ENCODE results near the gene DOCK1. TPM values are rescaled to one million over a fixed set of nuclear protein-coding genes. Genes with fewer than 3 reads are reported as not detected.

DOCK1 gene
- total and polyA plus RNA-seq, 3 donors from 2014 or later = 19.0 to 46.2 (median 32.0) TPM

DNA sequence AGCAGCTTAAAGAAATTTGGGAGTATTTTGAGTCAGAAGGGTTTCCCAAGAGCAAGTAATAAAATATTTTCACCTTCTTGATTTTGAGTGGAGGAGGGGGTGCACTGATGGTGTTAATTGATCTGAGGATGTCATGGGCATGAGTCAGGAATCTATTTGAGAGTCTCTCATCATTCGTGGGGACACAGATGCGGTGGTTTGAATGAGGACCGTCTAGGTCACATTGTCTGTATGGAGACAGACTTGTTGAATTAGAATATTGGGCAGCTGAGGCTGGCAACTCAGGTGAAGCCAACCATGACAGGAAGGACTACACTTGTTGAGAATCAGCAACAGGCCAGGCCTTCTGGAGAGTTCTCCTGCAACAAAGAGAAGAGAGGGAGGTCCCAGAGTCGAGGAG, 164.2 kb downstream of the DOCK1 start:
- no peak overlapping the region for H3K27ac ChIP-seq
- no peaks in the 10 kb centered on the region for H3K36me3 ChIP-seq (ENCODE audit: low read depth, missing control alignments)
- TF ChIP-seq POLR2A (IDR thresholded peaks at IDR 0.05) = no peak
- TF ChIP-seq, protein P1, sequence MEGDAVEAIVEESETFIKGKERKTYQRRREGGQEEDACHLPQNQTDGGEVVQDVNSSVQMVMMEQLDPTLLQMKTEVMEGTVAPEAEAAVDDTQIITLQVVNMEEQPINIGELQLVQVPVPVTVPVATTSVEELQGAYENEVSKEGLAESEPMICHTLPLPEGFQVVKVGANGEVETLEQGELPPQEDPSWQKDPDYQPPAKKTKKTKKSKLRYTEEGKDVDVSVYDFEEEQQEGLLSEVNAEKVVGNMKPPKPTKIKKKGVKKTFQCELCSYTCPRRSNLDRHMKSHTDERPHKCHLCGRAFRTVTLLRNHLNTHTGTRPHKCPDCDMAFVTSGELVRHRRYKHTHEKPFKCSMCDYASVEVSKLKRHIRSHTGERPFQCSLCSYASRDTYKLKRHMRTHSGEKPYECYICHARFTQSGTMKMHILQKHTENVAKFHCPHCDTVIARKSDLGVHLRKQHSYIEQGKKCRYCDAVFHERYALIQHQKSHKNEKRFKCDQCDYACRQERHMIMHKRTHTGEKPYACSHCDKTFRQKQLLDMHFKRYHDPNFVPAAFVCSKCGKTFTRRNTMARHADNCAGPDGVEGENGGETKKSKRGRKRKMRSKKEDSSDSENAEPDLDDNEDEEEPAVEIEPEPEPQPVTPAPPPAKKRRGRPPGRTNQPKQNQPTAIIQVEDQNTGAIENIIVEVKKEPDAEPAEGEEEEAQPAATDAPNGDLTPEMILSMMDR (IDR thresholded peaks at IDR 0.05) = no peak
- no peak overlapping the region for H3K4me3 ChIP-seq
- H3K9me3 ChIP-seq = no peaks in the 10 kb centered on the region
- 92 to 95% methylated on average over 4 of the region's 4 CpGs for WGBS, 2 donors
- DNase-seq = no peak
- H3K4me1 ChIP-seq = no peaks in the 10 kb centered on the region
- H3K27me3 ChIP-seq = no peaks in the 10 kb centered on the region
- intact Hi-C loops (cut with DNase I; ENCODE audit: low total_unique reads) = no loop called here

GRCh38 chr10:127071126-127071525, 165.9 kb downstream of the DOCK1 start:
- intact Hi-C loops (cut with DNase I; ENCODE audit: low total_unique reads) = no loop called here
- Histone ChIP-seq H3K4me3 (no peak overlapping the region), H3K27me3 (no peaks in the 10 kb centered on the region), H3K36me3 (ENCODE audit: low read depth, missing control alignments) (no peaks in the 10 kb centered on the region), H3K27ac (no peak overlapping the region), H3K9me3 (no peaks in the 10 kb centered on the region), H3K4me1 (no peaks in the 10 kb centered on the region)
- TF ChIP-seq, protein P1 (IDR thresholded peaks at IDR 0.05) = no peak
- TF ChIP-seq POLR2A (IDR thresholded peaks at IDR 0.05) = no peak
- WGBS, 2 donors = 67 to 68% methylated on average over 2 of the region's 2 CpGs
- no peak for DNase-seq

DNA sequence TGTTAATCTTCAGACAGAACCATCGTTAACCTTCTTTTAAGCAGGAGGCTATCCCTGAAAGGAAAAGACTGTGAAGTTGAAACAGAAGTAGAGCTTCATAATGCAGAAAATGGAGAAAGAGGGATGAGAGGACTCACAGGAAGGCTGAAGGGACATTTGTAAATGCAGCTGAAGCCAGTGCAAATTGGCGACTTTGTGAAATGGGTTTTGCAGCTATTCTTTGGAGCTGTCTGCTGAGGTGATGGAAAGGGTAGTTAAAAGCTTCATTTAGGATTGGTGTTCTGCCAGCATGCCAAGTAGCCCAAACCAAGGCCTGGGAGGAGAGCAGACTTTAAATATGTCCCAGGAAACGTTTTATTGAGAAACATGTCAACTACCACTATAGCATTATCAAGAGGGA, 168.4 kb downstream of the DOCK1 start:
- no peak for DNase-seq
- intact Hi-C loops (cut with DNase I; ENCODE audit: low total_unique reads) = no loop called here
- no peak overlapping the region for H3K4me3 ChIP-seq
- H3K27ac ChIP-seq = no peak overlapping the region
- TF ChIP-seq, protein P1 (IDR thresholded peaks at IDR 0.05) = no peak
- TF ChIP-seq POLR2A (IDR thresholded peaks at IDR 0.05) = no peak
- no peaks in the 10 kb centered on the region for H3K36me3 ChIP-seq (ENCODE audit: low read depth, missing control alignments)
- no peaks in the 10 kb centered on the region for H3K4me1 ChIP-seq
- H3K9me3 ChIP-seq = no peaks in the 10 kb centered on the region
- 90 to 93% methylated on average over 3 of the region's 3 CpGs for WGBS, 2 donors
- no peaks in the 10 kb centered on the region for H3K27me3 ChIP-seq

DNA sequence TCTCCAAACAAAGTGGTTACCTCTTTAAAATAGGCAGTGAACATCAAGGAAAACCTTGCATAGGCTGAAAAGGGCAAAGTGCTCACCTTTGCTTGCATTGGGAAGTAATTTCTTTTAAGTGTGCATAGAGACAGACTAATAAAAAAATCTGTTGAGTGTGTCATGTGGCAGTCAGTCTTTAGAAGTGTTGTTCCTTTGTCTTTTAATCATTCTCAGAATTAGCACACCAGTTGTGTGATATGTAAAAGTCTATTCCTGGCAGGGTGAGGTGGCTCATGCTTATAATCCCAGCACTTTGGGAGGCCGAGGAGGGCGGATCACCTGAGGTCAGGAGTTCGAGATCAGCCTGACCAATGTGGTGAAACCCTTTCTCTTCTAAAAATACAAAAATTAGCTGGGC, 174.2 kb downstream of the DOCK1 start:
- no peaks in the 10 kb centered on the region for H3K9me3 ChIP-seq
- no peaks in the 10 kb centered on the region for H3K4me1 ChIP-seq
- H3K27me3 ChIP-seq = no peaks in the 10 kb centered on the region
- WGBS, 2 donors = 92 to 97% methylated on average over 3 of the region's 3 CpGs
- H3K4me3 ChIP-seq = no peak overlapping the region
- no peaks in the 10 kb centered on the region for H3K36me3 ChIP-seq (ENCODE audit: low read depth, missing control alignments)
- H3K27ac ChIP-seq = no peak overlapping the region
- TF ChIP-seq, protein P1 (IDR thresholded peaks at IDR 0.05) = no peak
- no peak for DNase-seq
- intact Hi-C loops (cut with DNase I; ENCODE audit: low total_unique reads) = no loop called here

DNA sequence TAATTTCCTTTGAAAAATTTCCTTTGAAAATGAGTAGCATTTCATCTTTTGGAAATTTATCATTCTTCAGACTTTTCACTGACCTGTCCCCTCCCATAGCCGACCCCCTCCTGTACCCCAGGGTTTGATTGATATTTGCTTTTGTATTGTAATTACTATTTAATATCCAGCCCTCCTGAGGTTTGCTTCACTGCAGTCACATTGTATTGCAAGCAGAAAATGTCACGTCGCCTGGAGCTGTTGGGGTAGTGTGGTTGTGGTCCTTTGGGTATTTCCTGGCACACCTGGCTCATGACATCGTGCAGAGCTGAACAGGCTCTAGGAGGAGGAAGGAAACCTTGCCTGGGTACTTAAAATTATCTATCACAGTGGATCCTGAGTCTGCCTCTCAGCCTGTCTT, 175.1 kb downstream of the DOCK1 start:
- DNase-seq = no peak
- Histone ChIP-seq H3K9me3 (no peaks in the 10 kb centered on the region), H3K27me3 (no peaks in the 10 kb centered on the region), H3K36me3 (ENCODE audit: low read depth, missing control alignments) (no peaks in the 10 kb centered on the region), H3K4me1 (no peaks in the 10 kb centered on the region), H3K27ac (no peak overlapping the region), H3K4me3 (no peak overlapping the region)
- WGBS, 2 donors = 86 to 91% methylated on average over 4 of the region's 4 CpGs
- TF ChIP-seq, protein P1 (IDR thresholded peaks at IDR 0.05) = no peak
- TF ChIP-seq POLR2A (IDR thresholded peaks at IDR 0.05) = no peak
- intact Hi-C loops (cut with DNase I; ENCODE audit: low total_unique reads) = no loop called here
